Left ventricle myocardium inferior (tissue), 1 donor: ENCODE results near the gene ZNHIT1. TPM values are rescaled to one million over a fixed set of nuclear protein-coding genes. Genes with fewer than 3 reads are reported as not detected.

Experiments
- DNase-seq: peaks from one replicate; pipeline ENCODE4 v3.0.0-alpha.2; 2020
- H3K27ac ChIP-seq: fragments of 200-600 bp; replicated peaks from 2 replicates; pipeline ENCODE4 v1.8.0; 2021
- H3K27me3 ChIP-seq: fragments of 200-600 bp; 2 replicates; pipeline ENCODE4 v1.8.0; 2021; ENCODE audit warnings: low read depth
- H3K36me3 ChIP-seq: fragments of 200-600 bp; 2 replicates; pipeline ENCODE4 v1.8.0; 2021
- H3K4me1 ChIP-seq: fragments of 200-600 bp; 2 replicates; pipeline ENCODE4 v1.8.0; 2021
- H3K4me3 ChIP-seq: fragments of 200-600 bp; 2 replicates; pipeline ENCODE4 v1.8.0; 2021; ENCODE audit warnings: mild to moderate bottlenecking, moderate library complexity
- H3K9me3 ChIP-seq: fragments of 200-600 bp; replicated peaks from 2 replicates; pipeline ENCODE4 v1.8.0; 2021
- intact Hi-C: fragments of 100-400 bp; cut with micrococcal nuclease; formaldehyde crosslinking; loops from one replicate; pipeline ENCODE4 v1.11.0; 2022
- total RNA-seq: library from RNA; stranded (reverse); fragmentation: NEBNext Ultra II Directional; extraction: Animal tissue kit (Norgen Biotek cat#: 25700); gene quantifications from one replicate; pipeline ENCODE4 v1.2.1, GENCODE V29; 2021
- TF ChIP-seq, protein P1 (sequence below): fragments of 200-600 bp; IDR thresholded peaks from 2 replicates; pipeline ENCODE4 v1.8.0; 2021; ENCODE audit warnings: antibody characterized with exemption, mild to moderate bottlenecking, borderline replicate concordance
- donor health status: DM: no; HTN: yes; CAD: no; lungs with severe emphysema.

The ZNHIT1 gene
- total RNA-seq, 1 donor from 2014 or later, result 56.9 TPM

DNA sequence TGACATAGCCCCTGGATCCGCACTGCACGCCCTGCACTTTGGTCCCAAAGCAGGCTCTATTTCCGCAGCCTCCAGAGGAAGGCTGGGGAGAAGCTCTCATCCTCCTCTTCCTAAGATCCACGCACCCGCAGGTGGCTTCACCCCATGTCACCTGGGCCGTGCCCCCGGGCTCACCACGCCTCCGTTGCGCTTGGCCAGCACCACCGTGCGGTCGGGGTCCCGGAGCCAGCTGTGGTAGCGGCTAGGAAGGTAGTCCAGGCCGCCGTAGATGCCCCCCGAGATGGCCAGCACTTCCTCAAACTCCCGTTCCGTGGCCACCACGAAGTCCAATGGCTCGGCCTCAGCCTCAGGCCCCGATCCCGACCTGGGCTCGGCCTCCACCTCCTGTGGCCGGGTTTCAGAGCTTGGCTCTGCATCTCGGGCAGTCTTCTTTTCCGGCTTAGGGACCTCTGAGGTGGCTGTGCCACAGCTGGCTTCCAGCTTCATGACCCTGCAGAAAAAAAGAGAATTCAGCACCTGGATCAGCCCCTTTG is 43.6 kb upstream of the ZNHIT1 start:
- Histone ChIP-seq H3K4me3 (no peak overlapping the region), H3K9me3 (no peaks in the 10 kb centered on the region), H3K27ac (no peak overlapping the region), H3K27me3 (peaks cover 100% of the 10 kb centered on the region), H3K4me1 (peaks cover 40% of the 10 kb centered on the region), H3K36me3 (no peaks in the 10 kb centered on the region)
- DNase-seq, result no peak
- TF ChIP-seq, protein P1, sequence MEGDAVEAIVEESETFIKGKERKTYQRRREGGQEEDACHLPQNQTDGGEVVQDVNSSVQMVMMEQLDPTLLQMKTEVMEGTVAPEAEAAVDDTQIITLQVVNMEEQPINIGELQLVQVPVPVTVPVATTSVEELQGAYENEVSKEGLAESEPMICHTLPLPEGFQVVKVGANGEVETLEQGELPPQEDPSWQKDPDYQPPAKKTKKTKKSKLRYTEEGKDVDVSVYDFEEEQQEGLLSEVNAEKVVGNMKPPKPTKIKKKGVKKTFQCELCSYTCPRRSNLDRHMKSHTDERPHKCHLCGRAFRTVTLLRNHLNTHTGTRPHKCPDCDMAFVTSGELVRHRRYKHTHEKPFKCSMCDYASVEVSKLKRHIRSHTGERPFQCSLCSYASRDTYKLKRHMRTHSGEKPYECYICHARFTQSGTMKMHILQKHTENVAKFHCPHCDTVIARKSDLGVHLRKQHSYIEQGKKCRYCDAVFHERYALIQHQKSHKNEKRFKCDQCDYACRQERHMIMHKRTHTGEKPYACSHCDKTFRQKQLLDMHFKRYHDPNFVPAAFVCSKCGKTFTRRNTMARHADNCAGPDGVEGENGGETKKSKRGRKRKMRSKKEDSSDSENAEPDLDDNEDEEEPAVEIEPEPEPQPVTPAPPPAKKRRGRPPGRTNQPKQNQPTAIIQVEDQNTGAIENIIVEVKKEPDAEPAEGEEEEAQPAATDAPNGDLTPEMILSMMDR, result no peak
- intact Hi-C loops, result no loop called here

DNA sequence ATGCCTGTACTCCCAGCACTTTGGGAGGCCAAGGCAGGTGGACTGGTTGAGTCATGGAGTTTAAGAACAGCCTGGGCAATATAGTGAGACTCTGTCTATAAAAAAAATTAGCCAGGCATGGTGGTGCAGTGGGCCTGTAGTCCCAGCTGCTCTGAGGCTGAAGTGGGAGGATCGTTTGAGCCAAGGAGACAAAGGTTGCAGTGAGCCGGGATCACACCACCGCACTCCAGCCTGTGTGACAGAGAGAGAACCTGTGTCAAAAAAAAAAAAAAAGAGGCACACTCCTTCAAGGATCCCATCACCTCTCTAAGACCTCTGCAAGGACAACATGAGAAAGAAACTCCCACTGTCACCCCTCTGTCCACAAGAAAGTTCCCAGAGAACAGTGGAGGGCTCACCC is 42.3 kb upstream of the ZNHIT1 start:
- no peak for DNase-seq
- Histone ChIP-seq H3K4me3 (no peak overlapping the region), H3K4me1 (peaks cover 42% of the 10 kb centered on the region), H3K36me3 (no peaks in the 10 kb centered on the region), H3K27me3 (peaks cover 100% of the 10 kb centered on the region), H3K27ac (no peak overlapping the region), H3K9me3 (no peaks in the 10 kb centered on the region)
- TF ChIP-seq, protein P1, result no peak
- intact Hi-C loops, result no loop called here

DNA sequence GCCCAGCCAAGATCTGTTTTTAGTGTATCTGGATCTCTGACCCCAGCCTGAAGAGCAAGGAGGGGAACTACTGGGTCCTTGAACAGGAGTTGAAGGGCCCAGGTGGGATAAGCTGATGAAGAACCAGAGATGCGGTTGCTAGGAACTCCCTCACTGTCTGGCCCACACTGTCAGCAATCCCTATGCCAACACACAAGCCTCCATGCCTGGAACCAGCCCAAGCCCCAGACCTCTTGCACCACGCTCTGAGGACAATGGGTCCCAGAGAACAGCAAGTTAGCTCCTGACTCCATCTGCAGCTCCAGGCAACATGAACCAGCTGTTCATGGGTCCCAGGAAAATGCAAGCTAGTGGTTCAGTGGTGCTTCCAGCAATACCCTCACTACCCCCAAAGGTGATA is 40.3 kb upstream of the ZNHIT1 start:
- TF ChIP-seq, protein P1, result no peak
- H3K4me1 ChIP-seq, result peaks cover 33% of the 10 kb centered on the region
- H3K36me3 ChIP-seq, result no peaks in the 10 kb centered on the region
- H3K27ac ChIP-seq, result no peak overlapping the region
- H3K27me3 ChIP-seq, result peaks cover 100% of the 10 kb centered on the region
- H3K4me3 ChIP-seq, result no peak overlapping the region
- intact Hi-C loops, result no loop called here
- no peak for DNase-seq
- H3K9me3 ChIP-seq, result no peaks in the 10 kb centered on the region

DNA sequence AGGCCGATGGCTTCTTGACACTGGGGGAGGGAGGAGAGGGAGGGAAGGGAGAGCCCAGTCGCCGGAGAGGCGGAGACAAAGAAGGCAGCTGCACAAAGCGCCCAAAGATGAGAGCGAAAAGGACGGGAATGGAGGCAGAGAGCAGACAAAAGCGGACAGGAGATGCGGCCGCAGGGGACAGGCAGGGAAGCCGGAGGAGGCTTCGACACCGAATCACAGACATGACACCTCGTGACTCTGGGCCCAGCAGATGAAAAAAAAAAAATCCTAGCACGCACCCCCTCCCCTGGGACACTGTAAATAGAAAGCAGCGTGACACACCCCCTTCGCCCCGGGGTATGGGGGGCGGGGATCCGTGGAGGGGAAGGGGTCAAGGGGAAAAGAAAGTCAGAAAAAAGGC is 38.8 kb upstream of the ZNHIT1 start:
- H3K4me1 ChIP-seq, result peaks cover 18% of the 10 kb centered on the region
- peaks cover 100% of the 10 kb centered on the region for H3K27me3 ChIP-seq
- no peaks in the 10 kb centered on the region for H3K9me3 ChIP-seq
- intact Hi-C loops, result no loop called here
- no peaks in the 10 kb centered on the region for H3K36me3 ChIP-seq
- DNase-seq, result no peak
- H3K4me3 ChIP-seq, result peak overlapping the region; percentile 14
- TF ChIP-seq, protein P1, result no peak
- no peak overlapping the region for H3K27ac ChIP-seq

DNA sequence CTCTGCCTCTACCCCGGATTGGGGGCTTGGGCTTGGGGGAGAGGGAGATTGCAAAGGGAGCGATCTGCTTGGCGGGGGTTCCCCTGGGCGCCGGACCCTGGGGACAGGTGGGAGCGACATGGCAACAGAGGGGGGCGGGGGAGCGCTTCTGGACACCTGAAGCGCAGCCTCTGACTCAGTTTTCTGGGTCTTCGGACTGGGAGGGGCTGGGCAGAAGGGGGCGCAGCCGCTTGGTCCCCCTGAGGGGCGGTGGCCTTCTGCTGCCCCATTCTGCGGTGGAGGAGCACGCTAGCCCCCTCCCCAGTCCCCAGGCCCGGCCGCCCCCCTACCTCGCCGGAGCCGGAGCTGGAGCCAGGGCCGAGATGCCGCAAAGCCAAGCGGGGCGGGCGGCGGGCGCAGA is 38.3 kb upstream of the ZNHIT1 start:
- no peak for DNase-seq
- TF ChIP-seq, protein P1, result no peak
- Histone ChIP-seq H3K4me1 (peaks cover 16% of the 10 kb centered on the region), H3K27ac (no peak overlapping the region), H3K27me3 (peaks cover 100% of the 10 kb centered on the region), H3K36me3 (no peaks in the 10 kb centered on the region), H3K9me3 (no peaks in the 10 kb centered on the region), H3K4me3 (peak overlapping the region; percentile 9)
- intact Hi-C loops, result no loop called here
